Loucy (cell line): Measurements from ENCODE around the gene SCAP.

Experiments used
- EZH2phosphoT487 ChIP-seq: fragments of 200-600 bp; IDR thresholded peaks from 2 replicates; pipeline ENCODE4 v1.6.1; 2018; ENCODE audit warnings: antibody characterized with exemption, mild to moderate bottlenecking, moderate library complexity, borderline replicate concordance
- TF ChIP-seq, protein P1 (sequence below): fragments of 200-600 bp; sonication (generic); conservative IDR thresholded peaks from 2 replicates; pipeline ENCODE4 v1.5.1; 2014; ENCODE audit warnings: mild to moderate bottlenecking, antibody characterized with exemption, low read length

DNA sequence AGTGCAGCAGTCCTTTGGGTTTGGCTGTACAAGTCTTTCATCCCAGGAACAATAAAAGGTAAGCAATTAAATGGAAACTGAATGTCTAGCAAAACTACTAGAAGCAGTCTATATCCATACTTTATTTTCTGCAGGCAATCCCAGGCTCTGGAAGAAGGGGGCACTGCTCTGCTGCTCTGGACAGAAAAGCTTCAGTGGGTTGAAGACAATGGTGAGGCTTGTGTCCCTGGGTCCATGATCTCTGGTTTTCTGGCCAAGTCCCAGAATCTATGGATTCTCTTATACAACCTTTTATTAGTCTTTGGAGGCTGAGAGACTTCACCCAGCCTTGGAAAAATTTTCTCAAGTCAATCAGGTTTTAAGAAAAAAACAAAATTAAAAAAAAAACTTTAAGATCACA is 35.6 kb downstream of the SCAP start:
- TF ChIP-seq, protein P1, sequence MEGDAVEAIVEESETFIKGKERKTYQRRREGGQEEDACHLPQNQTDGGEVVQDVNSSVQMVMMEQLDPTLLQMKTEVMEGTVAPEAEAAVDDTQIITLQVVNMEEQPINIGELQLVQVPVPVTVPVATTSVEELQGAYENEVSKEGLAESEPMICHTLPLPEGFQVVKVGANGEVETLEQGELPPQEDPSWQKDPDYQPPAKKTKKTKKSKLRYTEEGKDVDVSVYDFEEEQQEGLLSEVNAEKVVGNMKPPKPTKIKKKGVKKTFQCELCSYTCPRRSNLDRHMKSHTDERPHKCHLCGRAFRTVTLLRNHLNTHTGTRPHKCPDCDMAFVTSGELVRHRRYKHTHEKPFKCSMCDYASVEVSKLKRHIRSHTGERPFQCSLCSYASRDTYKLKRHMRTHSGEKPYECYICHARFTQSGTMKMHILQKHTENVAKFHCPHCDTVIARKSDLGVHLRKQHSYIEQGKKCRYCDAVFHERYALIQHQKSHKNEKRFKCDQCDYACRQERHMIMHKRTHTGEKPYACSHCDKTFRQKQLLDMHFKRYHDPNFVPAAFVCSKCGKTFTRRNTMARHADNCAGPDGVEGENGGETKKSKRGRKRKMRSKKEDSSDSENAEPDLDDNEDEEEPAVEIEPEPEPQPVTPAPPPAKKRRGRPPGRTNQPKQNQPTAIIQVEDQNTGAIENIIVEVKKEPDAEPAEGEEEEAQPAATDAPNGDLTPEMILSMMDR = peak; percentile 45
- no peak for TF ChIP-seq EZH2phosphoT487
